Measurements from ENCODE around the gene CAMK4.

GRCh38 chr5:111296570-111296969, 72.4 kb downstream of the CAMK4 start:
- TF ChIP-seq, protein P1, sequence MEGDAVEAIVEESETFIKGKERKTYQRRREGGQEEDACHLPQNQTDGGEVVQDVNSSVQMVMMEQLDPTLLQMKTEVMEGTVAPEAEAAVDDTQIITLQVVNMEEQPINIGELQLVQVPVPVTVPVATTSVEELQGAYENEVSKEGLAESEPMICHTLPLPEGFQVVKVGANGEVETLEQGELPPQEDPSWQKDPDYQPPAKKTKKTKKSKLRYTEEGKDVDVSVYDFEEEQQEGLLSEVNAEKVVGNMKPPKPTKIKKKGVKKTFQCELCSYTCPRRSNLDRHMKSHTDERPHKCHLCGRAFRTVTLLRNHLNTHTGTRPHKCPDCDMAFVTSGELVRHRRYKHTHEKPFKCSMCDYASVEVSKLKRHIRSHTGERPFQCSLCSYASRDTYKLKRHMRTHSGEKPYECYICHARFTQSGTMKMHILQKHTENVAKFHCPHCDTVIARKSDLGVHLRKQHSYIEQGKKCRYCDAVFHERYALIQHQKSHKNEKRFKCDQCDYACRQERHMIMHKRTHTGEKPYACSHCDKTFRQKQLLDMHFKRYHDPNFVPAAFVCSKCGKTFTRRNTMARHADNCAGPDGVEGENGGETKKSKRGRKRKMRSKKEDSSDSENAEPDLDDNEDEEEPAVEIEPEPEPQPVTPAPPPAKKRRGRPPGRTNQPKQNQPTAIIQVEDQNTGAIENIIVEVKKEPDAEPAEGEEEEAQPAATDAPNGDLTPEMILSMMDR (IDR thresholded peaks at IDR 0.05), result no peak
- no peak for TF ChIP-seq POLR2A (IDR thresholded peaks at IDR 0.05)
